ENCODE measurements around the gene FRMD4A.

FRMD4A gene

DNA sequence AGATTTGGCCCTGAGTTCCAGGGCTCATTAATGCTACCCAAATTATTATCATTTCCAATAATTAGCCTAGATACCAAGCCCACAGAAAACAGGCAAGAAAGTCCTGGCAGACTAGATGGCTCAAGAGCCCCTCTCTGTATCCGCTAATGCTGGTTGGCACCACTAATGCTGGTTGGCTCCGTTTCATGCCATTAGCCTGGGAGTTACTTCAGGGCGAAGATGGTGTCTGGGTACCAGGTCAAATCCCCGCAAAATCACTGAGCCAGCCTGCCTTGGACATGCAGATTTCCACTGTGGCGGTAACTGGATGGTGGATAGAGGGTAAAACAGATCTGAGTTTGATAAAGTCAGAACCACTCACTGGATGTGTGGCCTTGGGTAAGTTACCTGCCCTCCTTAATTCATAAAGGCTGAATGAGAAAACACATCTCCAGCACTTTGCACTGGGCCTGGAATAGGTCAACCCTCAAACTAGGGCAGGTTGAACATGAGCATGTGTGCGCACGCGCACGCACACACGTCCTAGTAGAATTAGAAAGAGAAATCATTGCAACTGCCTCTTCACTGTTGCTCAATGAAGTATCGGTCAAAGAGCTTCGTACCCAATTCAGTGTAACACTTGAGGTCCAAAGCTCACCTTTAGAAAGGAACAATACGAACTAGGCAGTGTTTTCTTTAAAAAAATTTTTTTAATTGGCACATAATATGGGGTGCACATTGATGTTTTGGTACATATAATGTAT is 652.5 kb downstream of the FRMD4A start:
- Histone ChIP-seq H3K9me2 (replicated peaks; ENCODE audit: control insufficient read depth, low read length) (no peaks in the 10 kb centered on the region), H3K9me3 (ENCODE audit: control insufficient read depth, insufficient read depth, low read length) (no peaks in the 10 kb centered on the region), H3F3A (ENCODE audit: control insufficient read depth, insufficient read depth) (no peaks in the 10 kb centered on the region), H3K36me3 (ENCODE audit: control insufficient read depth, low read length) (no peaks in the 10 kb centered on the region), H4K20me1 (ENCODE audit: control insufficient read depth, insufficient read depth, low read depth, low read length) (no peaks in the 10 kb centered on the region), H3K27ac (ENCODE audit: low read depth, low read length) (no peak overlapping the region), H3K4me2 (ENCODE audit: low read length) (no peak overlapping the region), H3K4me3 (ENCODE audit: low read length) (no peak overlapping the region), H3K4me1 (ENCODE audit: control insufficient read depth, low read length) (no peaks in the 10 kb centered on the region), H3K27me3 (ENCODE audit: control insufficient read depth, low read length) (peaks cover 20% of the 10 kb centered on the region), H3K79me2 (ENCODE audit: control insufficient read depth, low read length) (no peaks in the 10 kb centered on the region)
- TF ChIP-seq, protein P1, sequence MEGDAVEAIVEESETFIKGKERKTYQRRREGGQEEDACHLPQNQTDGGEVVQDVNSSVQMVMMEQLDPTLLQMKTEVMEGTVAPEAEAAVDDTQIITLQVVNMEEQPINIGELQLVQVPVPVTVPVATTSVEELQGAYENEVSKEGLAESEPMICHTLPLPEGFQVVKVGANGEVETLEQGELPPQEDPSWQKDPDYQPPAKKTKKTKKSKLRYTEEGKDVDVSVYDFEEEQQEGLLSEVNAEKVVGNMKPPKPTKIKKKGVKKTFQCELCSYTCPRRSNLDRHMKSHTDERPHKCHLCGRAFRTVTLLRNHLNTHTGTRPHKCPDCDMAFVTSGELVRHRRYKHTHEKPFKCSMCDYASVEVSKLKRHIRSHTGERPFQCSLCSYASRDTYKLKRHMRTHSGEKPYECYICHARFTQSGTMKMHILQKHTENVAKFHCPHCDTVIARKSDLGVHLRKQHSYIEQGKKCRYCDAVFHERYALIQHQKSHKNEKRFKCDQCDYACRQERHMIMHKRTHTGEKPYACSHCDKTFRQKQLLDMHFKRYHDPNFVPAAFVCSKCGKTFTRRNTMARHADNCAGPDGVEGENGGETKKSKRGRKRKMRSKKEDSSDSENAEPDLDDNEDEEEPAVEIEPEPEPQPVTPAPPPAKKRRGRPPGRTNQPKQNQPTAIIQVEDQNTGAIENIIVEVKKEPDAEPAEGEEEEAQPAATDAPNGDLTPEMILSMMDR (IDR thresholded peaks at IDR 0.05; ENCODE audit: low read depth, low read length, poor library complexity, severe bottlenecking): no peak
- TF ChIP-seq EZH2phosphoT487 (IDR thresholded peaks at IDR 0.05; ENCODE audit: borderline replicate concordance, low read length): no peak

DNA sequence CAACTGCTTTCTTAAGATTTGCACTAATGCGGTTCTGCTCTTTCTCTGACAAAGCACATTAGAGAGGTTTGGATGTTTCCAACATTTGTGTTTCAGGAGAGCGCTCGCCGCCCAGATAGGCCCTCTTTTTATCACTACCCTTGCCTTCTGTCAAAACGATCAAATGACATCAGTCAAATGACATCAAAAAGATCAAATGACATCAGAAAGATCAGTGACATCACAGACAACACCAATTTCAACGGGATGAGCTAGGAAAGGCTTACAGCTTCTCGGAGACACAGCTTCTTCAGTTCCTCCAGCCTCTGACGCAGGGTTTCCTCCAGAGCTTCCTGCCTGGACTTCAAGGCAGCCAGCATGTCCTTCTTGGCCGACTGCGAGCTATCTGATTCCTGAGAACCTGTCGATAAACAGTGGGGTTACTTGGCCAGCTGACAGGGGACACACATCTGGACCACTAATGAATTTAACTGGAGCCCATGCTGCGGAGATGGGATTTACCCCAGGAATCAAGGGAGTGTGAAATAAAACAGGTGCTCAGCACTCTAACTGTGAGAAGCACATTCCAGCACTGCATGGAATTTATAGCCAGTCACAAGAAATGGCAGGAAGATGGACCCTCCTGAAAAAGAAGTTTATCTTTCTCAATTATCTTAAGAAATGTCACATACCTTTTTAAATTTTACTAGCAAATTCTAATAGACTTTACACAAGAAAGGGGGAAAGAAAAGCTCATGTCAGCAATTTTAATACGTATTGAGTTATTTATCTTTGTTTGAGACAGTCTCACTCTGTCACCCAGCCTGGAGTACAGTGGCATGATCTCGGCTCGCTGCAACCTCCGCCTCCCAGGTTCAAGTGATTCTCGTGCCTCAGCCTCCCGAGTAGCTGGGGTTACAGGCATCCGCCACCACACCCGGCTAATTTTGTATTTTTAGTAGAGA is 655.8 kb downstream of the FRMD4A start:
- H3K27ac ChIP-seq (ENCODE audit: low read depth, low read length): no peak overlapping the region

DNA sequence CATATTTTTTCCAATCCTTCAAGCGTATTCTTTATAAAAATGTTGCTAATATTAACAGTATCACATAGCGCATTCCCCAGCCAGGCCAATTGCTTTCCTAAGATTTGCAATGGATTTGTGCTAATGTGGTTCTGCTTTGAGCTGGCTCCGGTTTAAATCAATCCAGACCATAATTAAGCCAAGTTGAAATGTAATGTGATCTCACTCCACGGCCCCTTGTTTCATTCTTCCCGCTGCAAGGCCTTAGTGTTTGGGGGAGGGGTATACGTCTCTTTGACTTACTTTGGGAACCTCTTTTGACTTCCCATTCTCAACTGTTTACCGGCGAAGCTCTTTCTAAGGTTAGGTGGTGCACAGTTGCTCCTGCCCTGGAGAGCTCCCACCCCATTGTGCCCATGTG is 657.6 kb downstream of the FRMD4A start:
- H3K79me2 ChIP-seq (ENCODE audit: control insufficient read depth, low read length): no peaks in the 10 kb centered on the region
- H3K4me2 ChIP-seq (ENCODE audit: low read length): no peak overlapping the region
- no peaks in the 10 kb centered on the region for H3K4me1 ChIP-seq (ENCODE audit: control insufficient read depth, low read length)
- no peaks in the 10 kb centered on the region for H3K36me3 ChIP-seq (ENCODE audit: control insufficient read depth, low read length)
- H3K9me2 ChIP-seq (replicated peaks; ENCODE audit: control insufficient read depth, low read length): no peaks in the 10 kb centered on the region
- no peaks in the 10 kb centered on the region for H3K9me3 ChIP-seq (ENCODE audit: control insufficient read depth, insufficient read depth, low read length)
- TF ChIP-seq, protein P1 (IDR thresholded peaks at IDR 0.05; ENCODE audit: low read depth, low read length, poor library complexity, severe bottlenecking): no peak
- no peak for TF ChIP-seq EZH2phosphoT487 (IDR thresholded peaks at IDR 0.05; ENCODE audit: borderline replicate concordance, low read length)
- no peak overlapping the region for H3K27ac ChIP-seq (ENCODE audit: low read depth, low read length)
- no peaks in the 10 kb centered on the region for H3F3A ChIP-seq (ENCODE audit: control insufficient read depth, insufficient read depth)
- H4K20me1 ChIP-seq (ENCODE audit: control insufficient read depth, insufficient read depth, low read depth, low read length): no peaks in the 10 kb centered on the region
- no peak overlapping the region for H3K4me3 ChIP-seq (ENCODE audit: low read length)
- peaks cover 16% of the 10 kb centered on the region for H3K27me3 ChIP-seq (ENCODE audit: control insufficient read depth, low read length)

More for the DNA sequence above, 655.8 kb downstream of the FRMD4A start:
- H3K4me1 ChIP-seq (ENCODE audit: control insufficient read depth, low read length): no peaks in the 10 kb centered on the region
- no peaks in the 10 kb centered on the region for H3K36me3 ChIP-seq (ENCODE audit: control insufficient read depth, low read length)
- no peaks in the 10 kb centered on the region for H3K79me2 ChIP-seq (ENCODE audit: control insufficient read depth, low read length)
- TF ChIP-seq EZH2phosphoT487 (IDR thresholded peaks at IDR 0.05; ENCODE audit: borderline replicate concordance, low read length): no peak
- TF ChIP-seq, protein P1 (IDR thresholded peaks at IDR 0.05; ENCODE audit: low read depth, low read length, poor library complexity, severe bottlenecking): no peak
- H3K9me2 ChIP-seq (replicated peaks; ENCODE audit: control insufficient read depth, low read length): no peaks in the 10 kb centered on the region
- H4K20me1 ChIP-seq (ENCODE audit: control insufficient read depth, insufficient read depth, low read depth, low read length): no peaks in the 10 kb centered on the region
- H3K4me3 ChIP-seq (ENCODE audit: low read length): no peak overlapping the region
- peaks cover 18% of the 10 kb centered on the region for H3K27me3 ChIP-seq (ENCODE audit: control insufficient read depth, low read length)
- H3K4me2 ChIP-seq (ENCODE audit: low read length): no peak overlapping the region
- no peaks in the 10 kb centered on the region for H3K9me3 ChIP-seq (ENCODE audit: control insufficient read depth, insufficient read depth, low read length)
- no peaks in the 10 kb centered on the region for H3F3A ChIP-seq (ENCODE audit: control insufficient read depth, insufficient read depth)
